ENCODE results near the gene PCNX3. TPM values are rescaled to one million over a fixed set of nuclear protein-coding genes. Genes with fewer than 3 reads are reported as not detected.

The PCNX3 gene
- total RNA-seq, 8 experiments from 2014 or later = 12.0 to 52.7 (median 19.5) TPM

GRCh38 chr11:65576232-65576866 lies 39.2 kb upstream of the PCNX3 start:
- H3K27ac ChIP-seq = no peak overlapping the region
- peaks cover 10 to 18% of the 10 kb centered on the region in 2 donors for H3K4me1 ChIP-seq (replicated peaks in 1 of 2)
- in situ Hi-C loops (cut with MboI; ENCODE audit: low pct_unique_long_range_greater_than_20kb in 2 of 9, low sequenced_read_pairs in 9 of 9, unreplicated experiment in 9 of 9) = no loop called here
- peak overlapping the region in 2 of 5 donors; percentile 8 to 13 for H3K4me3 ChIP-seq
- ATAC-seq (replicated peaks in 6 of 8) = no peak
- no CpG with 5 or more reads among the region's 26 CpGs for WGBS, 10 experiments

GRCh38 chr11:65576867-65577755 lies 38.5 kb upstream of the PCNX3 start:
- Histone ChIP-seq H3K4me3 (no peak overlapping the region), H3K4me1 (replicated peaks in 1 of 2) (peaks cover 6 to 16% of the 10 kb centered on the region in 2 donors), H3K27ac (no peak overlapping the region)
- WGBS, 10 experiments = 0 to 80% (median 44%) methylated on average over 1 to 6 of the region's 18 CpGs; no CpG with 5 or more reads in 7 of the 10 experiments
- in situ Hi-C loops (cut with MboI; ENCODE audit: low pct_unique_long_range_greater_than_20kb in 2 of 9, low sequenced_read_pairs in 9 of 9, unreplicated experiment in 9 of 9) = no loop called here
- ATAC-seq (replicated peaks in 6 of 8) = peak in 7 of 8 experiments; percentile 8 to 33 (median 16)

- H3K4me1 ChIP-seq (replicated peaks in 1 of 2) = peaks cover 6 to 16% of the 10 kb centered on the region in 2 donors
- ATAC-seq (replicated peaks in 6 of 8) = no peak
- no peak overlapping the region for H3K4me3 ChIP-seq
- in situ Hi-C loops (cut with MboI; ENCODE audit: low pct_unique_long_range_greater_than_20kb in 2 of 9, low sequenced_read_pairs in 9 of 9, unreplicated experiment in 9 of 9) = no loop called here
- no peak overlapping the region for H3K27ac ChIP-seq
- WGBS, 10 experiments = 20 to 83% (median 38%) methylated on average over 1 to 4 of the region's 8 CpGs; no CpG with 5 or more reads in 6 of the 10 experiments
These were observed 37.8 kb upstream of the PCNX3 start for GRCh38 chr11:65577756-65578109.

GRCh38 chr11:65578134-65578533 lies 37.4 kb upstream of the PCNX3 start:
- WGBS, 10 experiments = 75 to 83% (median 80%) methylated on average over 1 to 5 of the region's 7 CpGs; no CpG with 5 or more reads in 7 of the 10 experiments
- H3K27ac ChIP-seq = no peak overlapping the region
- in situ Hi-C loops (cut with MboI; ENCODE audit: low pct_unique_long_range_greater_than_20kb in 2 of 9, low sequenced_read_pairs in 9 of 9, unreplicated experiment in 9 of 9) = no loop called here
- no peak overlapping the region for H3K4me3 ChIP-seq
- H3K4me1 ChIP-seq (replicated peaks in 1 of 2) = peaks cover 6 to 15% of the 10 kb centered on the region in 2 donors
- ATAC-seq (replicated peaks in 6 of 8) = no peak

- ATAC-seq (replicated peaks in 6 of 8) = no peak
- Histone ChIP-seq H3K27ac (no peak overlapping the region), H3K4me3 (no peak overlapping the region), H3K4me1 (replicated peaks in 1 of 2) (peaks cover 3 to 10% of the 10 kb centered on the region in 2 donors)
- in situ Hi-C loops (cut with MboI; ENCODE audit: low pct_unique_long_range_greater_than_20kb in 2 of 9, low sequenced_read_pairs in 9 of 9, unreplicated experiment in 9 of 9) = no loop called here
- WGBS, 10 experiments = 40 to 60% methylated on average over 1 to 3 of the region's 3 CpGs; no CpG with 5 or more reads in 8 of the 10 experiments
These were observed 36.9 kb upstream of the PCNX3 start for GRCh38 chr11:65578667-65579066.

- ATAC-seq (replicated peaks in 6 of 8) = no peak
- Histone ChIP-seq H3K27ac (no peak overlapping the region), H3K4me3 (no peak overlapping the region), H3K4me1 (replicated peaks in 1 of 2) (peaks cover 3 to 10% of the 10 kb centered on the region in 2 donors)
- in situ Hi-C loops (cut with MboI; ENCODE audit: low pct_unique_long_range_greater_than_20kb in 2 of 9, low sequenced_read_pairs in 9 of 9, unreplicated experiment in 9 of 9) = no loop called here
- 100% methylated on average over 1 of the region's 4 CpGs; no CpG with 5 or more reads in 9 of the 10 experiments for WGBS, 10 experiments
These were observed 36.3 kb upstream of the PCNX3 start for GRCh38 chr11:65579291-65579690.

- Histone ChIP-seq H3K4me1 (replicated peaks in 1 of 2) (peaks cover 9 to 13% of the 10 kb centered on the region in 2 donors), H3K27ac (no peak overlapping the region), H3K4me3 (no peak overlapping the region)
- no peak for ATAC-seq (replicated peaks in 6 of 8)
- in situ Hi-C loops (cut with MboI; ENCODE audit: low pct_unique_long_range_greater_than_20kb in 2 of 9, low sequenced_read_pairs in 9 of 9, unreplicated experiment in 9 of 9) = no loop called here
- WGBS, 10 experiments = 82 to 92% (median 85%) methylated on average over 1 to 3 of the region's 19 CpGs; no CpG with 5 or more reads in 6 of the 10 experiments
These were observed 35.4 kb upstream of the PCNX3 start for GRCh38 chr11:65580031-65580692.

- Histone ChIP-seq H3K4me3 (no peak overlapping the region), H3K4me1 (replicated peaks in 1 of 2) (peaks cover 9 to 13% of the 10 kb centered on the region in 2 donors), H3K27ac (no peak overlapping the region)
- 90 to 100% methylated on average over 1 to 2 of the region's 8 CpGs; no CpG with 5 or more reads in 8 of the 10 experiments for WGBS, 10 experiments
- in situ Hi-C loops (cut with MboI; ENCODE audit: low pct_unique_long_range_greater_than_20kb in 2 of 9, low sequenced_read_pairs in 9 of 9, unreplicated experiment in 9 of 9) = no loop called here
- no peak for ATAC-seq (replicated peaks in 6 of 8)
These were observed 34.8 kb upstream of the PCNX3 start for GRCh38 chr11:65580756-65581155.

GRCh38 chr11:65581928-65582327 lies 33.6 kb upstream of the PCNX3 start:
- in situ Hi-C loops (cut with MboI; ENCODE audit: low pct_unique_long_range_greater_than_20kb in 2 of 9, low sequenced_read_pairs in 9 of 9, unreplicated experiment in 9 of 9) = no loop called here

GRCh38 chr11:65583589-65583988 lies 32.0 kb upstream of the PCNX3 start:
- ATAC-seq (replicated peaks in 6 of 8) = no peak
- H3K4me3 ChIP-seq = no peak overlapping the region
- H3K27ac ChIP-seq = no peak overlapping the region
- peaks cover 9 to 27% of the 10 kb centered on the region in 2 donors for H3K4me1 ChIP-seq (replicated peaks in 1 of 2)
- WGBS, 10 experiments = 60% methylated on average over 1 of the region's 10 CpGs; no CpG with 5 or more reads in 9 of the 10 experiments
- in situ Hi-C loops (cut with MboI; ENCODE audit: low pct_unique_long_range_greater_than_20kb in 2 of 9, low sequenced_read_pairs in 9 of 9, unreplicated experiment in 9 of 9) = no loop called here

More at GRCh38 chr11:65581928-65582327, 33.6 kb upstream of the PCNX3 start:
- Histone ChIP-seq H3K4me1 (replicated peaks in 1 of 2) (peaks cover 9 to 16% of the 10 kb centered on the region in 2 donors), H3K4me3 (no peak overlapping the region), H3K27ac (no peak overlapping the region)
- no peak for ATAC-seq (replicated peaks in 6 of 8)
- 57 to 100% methylated on average over 1 of the region's 3 CpGs; no CpG with 5 or more reads in 8 of the 10 experiments for WGBS, 10 experiments

- Histone ChIP-seq H3K4me1 (replicated peaks in 1 of 2) (peaks cover 9 to 29% of the 10 kb centered on the region in 2 donors), H3K4me3 (no peak overlapping the region), H3K27ac (no peak overlapping the region)
- in situ Hi-C loops (cut with MboI; ENCODE audit: low pct_unique_long_range_greater_than_20kb in 2 of 9, low sequenced_read_pairs in 9 of 9, unreplicated experiment in 9 of 9) = no loop called here
- WGBS, 10 experiments = 59 to 68% (median 67%) methylated on average over 1 to 4 of the region's 8 CpGs; no CpG with 5 or more reads in 6 of the 10 experiments
- peak in 1 of 8 experiments; percentile 5 for ATAC-seq (replicated peaks in 6 of 8)
These were observed 31.5 kb upstream of the PCNX3 start for GRCh38 chr11:65584106-65584505.

- peak in 4 of 8 experiments; percentile 36 to 50 (median 46) for ATAC-seq (replicated peaks in 6 of 8)
- H3K4me3 ChIP-seq = no peak overlapping the region
- peaks cover 9 to 32% of the 10 kb centered on the region in 2 donors for H3K4me1 ChIP-seq (replicated peaks in 1 of 2)
- 0 to 73% (median 13%) methylated on average over 4 to 9 of the region's 46 CpGs; no CpG with 5 or more reads in 7 of the 10 experiments for WGBS, 10 experiments
- in situ Hi-C loops (cut with MboI; ENCODE audit: low pct_unique_long_range_greater_than_20kb in 2 of 9, low sequenced_read_pairs in 9 of 9, unreplicated experiment in 9 of 9) = no loop called here
- H3K27ac ChIP-seq = no peak overlapping the region
These were observed 30.8 kb upstream of the PCNX3 start for GRCh38 chr11:65584723-65585171.

Measured in motor neuron (in vitro differentiated cells).